ENCODE measurements around the gene GSX2. TPM values are rescaled to one million over a fixed set of nuclear protein-coding genes. Genes with fewer than 3 reads are reported as not detected.

The GSX2 gene
- not detected in 2 replicates for total RNA-seq

GRCh38 chr4:54099748-54100574 lies at the start of gene GSX2:
GSX2 (plus strand) TSS chr4:54100163; CDS start chr4:54100345, 182 bp downstream.

GRCh38 chr4:54064317-54065111 lies 35.4 kb upstream of the GSX2 start, which contains the start of gene CHIC2:
CHIC2 (minus strand) TSS chr4:54064605; CDS start chr4:54064300, 305 bp downstream.

Other genes with a start within 250 kb of the GSX2 start
- gene CHIC2, start 35.6 kb upstream of the GSX2 start, total RNA-seq = 17.0 and 28.8 TPM in 2 replicates
- 1.1 and 2.2 TPM in 2 replicates for gene PDGFRA, start 129.1 kb downstream of the GSX2 start, total RNA-seq